Endodermal cell (in vitro differentiated cells): ENCODE data around the gene UBLCP1. TPM values are rescaled to one million over a fixed set of nuclear protein-coding genes. Genes with fewer than 3 reads are reported as not detected.
"Not testable (repeated sequence)": the region's sequence is repeated elsewhere in the genome, so short reads cannot be mapped to it uniquely, and the experiment has no call there.

Experiments
- DNase-seq: peaks from one replicate; pipeline ENCODE4 v3.0.0-alpha.2; 2017
- H3K27ac ChIP-seq: 2 replicates; pipeline ENCODE4 v1.5.1; 2013; ENCODE audit warnings: mild to moderate bottlenecking, low read depth, low read length, moderate library complexity
- H3K27me3 ChIP-seq: 2 replicates; pipeline ENCODE4 v1.6.1; 2013; ENCODE audit warnings: mild to moderate bottlenecking, low read length, moderate library complexity; ENCODE audit not compliant: insufficient read depth, control insufficient read depth, poor library complexity, severe bottlenecking
- H3K36me3 ChIP-seq: 2 replicates; pipeline ENCODE4 v1.7.0; 2013; ENCODE audit warnings: mild to moderate bottlenecking, low read length, moderate library complexity; ENCODE audit not compliant: control insufficient read depth, insufficient read depth
- H3K4me1 ChIP-seq: one replicate; pipeline ENCODE4 v1.7.0; 2013; ENCODE audit warnings: low read length; ENCODE audit not compliant: control insufficient read depth, insufficient read depth
- H3K4me3 ChIP-seq: 2 replicates; pipeline ENCODE4 v1.5.1; 2013; ENCODE audit warnings: mild to moderate bottlenecking, low read length, moderate library complexity
- H3K9ac ChIP-seq: 2 replicates; pipeline ENCODE4 v1.6.1; 2013; ENCODE audit warnings: mild to moderate bottlenecking, low read length, moderate library complexity; ENCODE audit not compliant: poor library complexity, severe bottlenecking; ENCODE audit errors: extremely low read depth
- H3K9me3 ChIP-seq: 2 replicates; pipeline ENCODE4 v1.6.1; 2013; ENCODE audit warnings: mild to moderate bottlenecking, low read length, moderate library complexity; ENCODE audit not compliant: control insufficient read depth
- H3K27ac Mint-ChIP-seq: 2 replicates; pipeline ENCODE4 v1.8.0; 2020; ENCODE audit warnings: mixed read lengths
- H3K27me3 Mint-ChIP-seq: 2 replicates; pipeline ENCODE4 v1.8.0; 2021; ENCODE audit warnings: mild to moderate bottlenecking, mixed read lengths; ENCODE audit not compliant: insufficient read depth
- H3K36me3 Mint-ChIP-seq: 2 replicates; pipeline ENCODE4 v1.8.0; 2020; ENCODE audit warnings: low read depth, mixed read lengths
- H3K4me1 Mint-ChIP-seq: 2 replicates; pipeline ENCODE4 v1.8.0; 2020; ENCODE audit warnings: mixed read lengths
- H3K4me3 Mint-ChIP-seq: 2 replicates; pipeline ENCODE4 v1.8.0; 2020; ENCODE audit warnings: mild to moderate bottlenecking, moderate library complexity, mixed read lengths
- H3K9me3 Mint-ChIP-seq: 2 replicates; pipeline ENCODE4 v1.8.0; 2020; ENCODE audit warnings: mild to moderate bottlenecking, mixed read lengths
- CTCF ChIP-seq: fragments of 200-600 bp; sonication (generic); conservative IDR thresholded peaks from 2 replicates; pipeline ENCODE4 v1.5.0; 2021; ENCODE audit warnings: antibody characterized with exemption, mild to moderate bottlenecking
- WGBS, 2 experiments: methylation state at CpG; one replicate each; pipeline versions ENCODE4 v1.1.5 to v1.1.7; 2013; ENCODE audit warnings: missing lambda C conversion rate in 2 of 2, mixed read lengths in 1 of 2; ENCODE audit not compliant: insufficient coverage in 1 of 2, insufficient read length in 1 of 2; 5-methylcytosine and 5-hydroxymethylcytosine counted together
- total RNA-seq, 2 donors: library from RNA; stranded (reverse); fragmentation: NEBNext Ultra II Directional in 1 of 2; extraction: Animal tissue kit (Norgen Biotek cat#: 25700) in 1 of 2; gene quantifications; 2 replicates in 1 of 2; 3 replicates in 1 of 2; pipeline ENCODE4 v1.2.1, GENCODE V29; 2021

Gene UBLCP1
- total RNA-seq, 2 donors from 2014 or later: 38.0 to 44.4 TPM

DNA sequence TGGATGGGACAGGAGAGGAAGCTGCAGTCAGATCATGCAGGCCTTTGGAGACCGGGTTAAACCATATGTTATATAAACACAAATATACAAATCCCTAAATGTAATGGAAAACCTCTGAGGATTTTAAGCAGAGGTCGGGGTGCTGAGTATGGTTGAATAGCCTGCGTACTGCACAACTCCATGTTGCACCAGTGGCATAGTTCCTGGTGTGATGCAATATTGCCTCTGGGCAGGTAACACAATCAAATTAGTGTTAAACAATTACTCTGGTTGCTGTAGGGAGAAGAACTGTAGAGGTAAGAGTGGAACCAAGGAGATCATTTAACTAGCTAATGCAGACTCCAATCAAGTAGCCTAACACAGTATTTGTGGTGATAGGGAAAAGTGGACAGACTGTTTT, 32.4 kb upstream of the UBLCP1 start:
- Histone ChIP-seq H3K9me3 (no peaks in the 10 kb centered on the region), H3K27ac (no peak overlapping the region), H3K4me3 (no peak overlapping the region), H3K9ac (no peak overlapping the region), H3K27me3 (peaks cover 17% of the 10 kb centered on the region), H3K36me3 (no peaks in the 10 kb centered on the region), H3K4me1 (peaks cover 3% of the 10 kb centered on the region)
- H3K27me3 Mint-ChIP-seq: peaks cover 59% of the 10 kb centered on the region
- TF ChIP-seq CTCF: no peak
- H3K36me3 Mint-ChIP-seq: no peaks in the 10 kb centered on the region
- H3K9me3 Mint-ChIP-seq: no peaks in the 10 kb centered on the region
- no peak overlapping the region for H3K27ac Mint-ChIP-seq
- no peak for DNase-seq
- WGBS, 2 experiments: 85 to 86% methylated on average over 2 of the region's 3 CpGs
- H3K4me3 Mint-ChIP-seq: no peak overlapping the region
- H3K4me1 Mint-ChIP-seq: peaks cover 3% of the 10 kb centered on the region

GRCh38 chr5:159231167-159231566, 31.9 kb upstream of the UBLCP1 start:
- Mint-ChIP-seq H3K4me1 (peaks cover 3% of the 10 kb centered on the region), H3K36me3 (no peaks in the 10 kb centered on the region), H3K27ac (no peak overlapping the region), H3K4me3 (no peak overlapping the region), H3K27me3 (peaks cover 57% of the 10 kb centered on the region), H3K9me3 (no peaks in the 10 kb centered on the region)
- no peaks in the 10 kb centered on the region for H3K9me3 ChIP-seq
- H3K4me1 ChIP-seq: peaks cover 3% of the 10 kb centered on the region
- peaks cover 17% of the 10 kb centered on the region for H3K27me3 ChIP-seq
- 100% methylated on average over 1 to 2 of the region's 2 CpGs for WGBS, 2 experiments
- no peak overlapping the region for H3K4me3 ChIP-seq
- DNase-seq: no peak
- no peaks in the 10 kb centered on the region for H3K36me3 ChIP-seq
- H3K9ac ChIP-seq: no peak overlapping the region
- TF ChIP-seq CTCF: no peak
- H3K27ac ChIP-seq: no peak overlapping the region

DNA sequence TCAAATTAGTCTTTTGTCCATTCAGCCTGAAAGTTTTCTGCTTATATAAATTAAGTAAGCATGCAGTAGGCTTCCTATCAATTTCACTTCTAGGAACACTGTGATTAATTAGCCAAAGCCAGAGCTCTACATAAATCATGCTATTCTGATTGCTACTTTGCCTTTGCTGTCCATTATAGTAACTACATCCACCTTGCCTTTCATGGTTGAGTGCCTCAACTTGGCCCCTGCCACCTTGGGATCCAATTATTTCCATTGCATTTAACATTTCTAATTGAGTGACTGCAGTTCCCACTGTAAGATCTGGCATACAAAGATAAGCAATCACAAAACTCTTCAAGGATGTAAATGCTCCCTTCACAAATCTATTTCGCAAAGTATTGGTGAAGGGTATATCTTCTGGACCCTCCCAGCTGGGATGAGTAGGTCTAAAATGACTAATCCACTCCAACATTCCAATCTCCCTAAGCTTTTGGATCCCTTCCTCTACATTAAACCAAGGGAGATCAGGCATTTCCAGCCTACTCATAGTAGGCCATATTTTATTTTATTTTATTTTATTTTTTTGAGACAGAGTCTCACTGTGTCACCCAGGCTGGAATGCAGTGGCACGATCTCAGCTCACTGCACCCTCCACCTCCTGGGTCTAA, 27.1 kb upstream of the UBLCP1 start:
- H3K9me3 Mint-ChIP-seq: not testable (repeated sequence)

More for the DNA sequence above, 27.1 kb upstream of the UBLCP1 start:
- H3K9ac ChIP-seq, H3K36me3 ChIP-seq, H3K36me3 Mint-ChIP-seq, H3K4me1 Mint-ChIP-seq, H3K4me1 ChIP-seq, H3K27ac Mint-ChIP-seq, H3K4me3 Mint-ChIP-seq, H3K4me3 ChIP-seq, DNase-seq, H3K27ac ChIP-seq, H3K9me3 ChIP-seq: not testable (repeated sequence)
- 98% methylated on average over 2 of the region's 2 CpGs; no CpG with 5 or more reads in 1 of the 2 experiments for WGBS, 2 experiments
- peaks cover 16% of the 10 kb centered on the region for H3K27me3 ChIP-seq
- peaks cover 30% of the 10 kb centered on the region for H3K27me3 Mint-ChIP-seq
